Left renal cortex interstitium (tissue), 4 donors: ENCODE measurements around the gene DAPK1. TPM values are rescaled to one million over a fixed set of nuclear protein-coding genes. Genes with fewer than 3 reads are reported as not detected.

ENCODE experiments used
- DNase-seq, 4 donors: peaks; one replicate each; pipeline ENCODE4 v3.0.0-alpha.2; 2013; ENCODE audit warnings: low read depth in 4 of 4, low spot score in 2 of 4, missing footprints in 1 of 4
- polyA plus RNA-seq, 4 donors: library from polyadenylated mRNA; unstranded; fragments of 120-200 nt; gene quantifications; one replicate each; pipeline ENCODE4 v1.2.1, GENCODE V29; 2013; ENCODE audit not compliant: insufficient read length in 4 of 4

Gene DAPK1
- polyA plus RNA-seq, 4 donors: 58.5 to 91.7 (median 75.3) TPM

- DNase-seq: no peak
Observed at GRCh38 chr9:87701491-87701890, 203.8 kb downstream of the DAPK1 start.

DNA sequence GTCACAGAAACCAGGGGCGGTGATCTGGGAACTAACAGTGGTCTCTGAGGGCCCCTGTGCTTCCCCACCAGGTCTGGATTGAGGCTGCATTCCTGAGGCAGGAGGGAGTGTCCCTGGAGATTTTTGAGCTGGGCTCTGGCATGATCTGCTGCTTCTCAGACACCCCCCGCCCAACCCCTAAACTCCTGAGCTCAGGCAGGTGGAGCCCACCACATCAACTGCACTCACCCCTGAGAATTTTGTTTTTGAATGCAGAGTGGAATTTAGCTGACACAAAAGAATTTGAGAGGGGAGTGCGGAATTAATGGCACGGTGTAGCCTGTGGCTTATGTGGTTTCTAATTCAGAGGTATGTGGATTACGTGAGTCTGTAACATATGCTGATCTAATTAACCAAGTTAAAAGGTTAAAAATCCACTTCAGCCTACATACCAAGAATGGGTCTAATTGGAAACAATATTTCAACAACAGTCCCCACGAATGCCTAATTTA, 204.3 kb downstream of the DAPK1 start:
- DNase-seq: no peak

DNA sequence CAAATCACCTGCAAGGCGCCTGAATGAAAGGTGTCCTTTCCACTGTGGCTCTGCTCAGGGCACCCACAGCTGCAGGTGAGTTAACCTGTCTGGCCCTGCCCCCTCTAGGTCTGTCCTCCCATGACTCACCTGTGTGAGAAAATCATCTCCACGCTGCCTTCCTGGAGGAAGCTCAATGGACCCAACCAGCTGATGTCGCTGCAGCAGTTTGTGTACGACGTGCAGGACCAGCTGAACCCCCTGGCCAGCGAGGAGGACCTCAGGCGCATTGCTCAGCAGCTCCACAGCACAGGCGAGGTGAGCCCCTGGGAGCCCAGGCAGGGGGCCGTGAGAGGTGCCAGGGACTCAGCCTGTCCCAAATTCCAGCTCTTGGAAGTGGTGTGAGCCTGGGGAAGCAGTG, 205.3 kb downstream of the DAPK1 start:
- no peak for DNase-seq

GRCh38 chr9:87703636-87704276, 206.1 kb downstream of the DAPK1 start:
- DNase-seq: no peak

DNA sequence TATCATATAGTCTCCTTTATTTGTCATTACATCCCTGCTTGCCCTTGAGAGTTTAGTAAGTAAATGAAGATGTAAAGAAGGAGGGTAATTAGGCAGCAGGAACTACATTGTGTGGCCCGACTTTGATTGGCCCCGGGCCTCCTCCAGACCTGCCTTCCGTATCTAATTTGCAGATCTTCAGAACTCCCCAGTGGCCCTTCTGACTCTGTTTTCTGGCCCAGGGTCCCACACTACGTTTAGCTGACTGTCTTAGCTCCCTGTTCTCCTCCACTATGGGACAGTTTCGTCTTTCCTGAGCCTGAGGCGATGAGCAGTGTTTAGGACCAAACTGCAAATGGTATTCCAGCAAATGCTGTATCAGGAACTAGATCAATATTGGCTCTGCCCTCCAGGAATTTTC, 206.7 kb downstream of the DAPK1 start:
- DNase-seq: no peak

- no peak for DNase-seq
Observed at GRCh38 chr9:87706066-87706739, 208.5 kb downstream of the DAPK1 start.

DNA sequence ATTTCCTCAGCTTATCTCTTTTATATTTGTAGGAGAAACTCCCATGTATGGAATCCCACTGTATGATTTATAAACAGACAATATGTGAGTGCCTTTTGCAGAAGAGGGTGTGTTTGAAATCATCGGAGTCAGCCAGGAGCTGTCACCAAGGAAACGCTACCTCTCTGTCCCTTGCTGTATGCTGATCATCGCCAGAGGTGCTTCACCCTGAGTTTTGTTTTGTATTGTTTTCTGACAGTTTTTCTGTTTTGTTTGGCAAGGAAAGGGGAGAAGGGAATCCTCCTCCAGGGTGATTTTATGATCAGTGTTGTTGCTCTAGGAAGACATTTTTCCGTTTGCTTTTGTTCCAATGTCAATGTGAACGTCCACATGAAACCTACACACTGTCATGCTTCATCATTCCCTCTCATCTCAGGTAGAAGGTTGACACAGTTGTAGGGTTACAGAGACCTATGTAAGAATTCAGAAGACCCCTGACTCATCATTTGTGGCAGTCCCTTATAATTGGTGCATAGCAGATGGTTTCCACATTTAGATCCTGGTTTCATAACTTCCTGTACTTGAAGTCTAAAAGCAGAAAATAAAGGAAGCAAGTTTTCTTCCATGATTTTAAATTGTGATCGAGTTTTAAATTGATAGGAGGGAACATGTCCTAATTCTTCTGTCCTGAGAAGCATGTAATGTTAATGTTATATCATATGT, 210.3 kb downstream of the DAPK1 start:
- DNase-seq: no peak

DNA sequence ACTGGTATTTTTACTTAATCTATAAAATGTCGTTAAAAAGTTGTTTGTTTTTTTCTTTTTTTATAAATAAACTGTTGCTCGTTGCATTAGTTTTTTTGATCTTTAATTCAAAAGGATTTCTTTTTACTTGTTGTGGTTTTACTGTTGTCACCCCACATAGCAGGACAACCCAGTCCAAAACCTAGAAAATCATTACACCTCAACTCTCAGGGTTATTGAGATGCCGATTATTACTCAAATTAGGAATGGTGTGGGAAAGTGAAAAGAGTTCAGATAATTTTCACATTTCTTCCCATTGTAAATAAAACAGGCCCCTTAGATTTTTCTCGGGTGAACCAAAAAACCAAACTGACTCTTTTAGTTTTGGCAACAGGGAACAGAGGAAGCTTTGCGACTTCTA, 210.9 kb downstream of the DAPK1 start:
- DNase-seq: no peak

DNA sequence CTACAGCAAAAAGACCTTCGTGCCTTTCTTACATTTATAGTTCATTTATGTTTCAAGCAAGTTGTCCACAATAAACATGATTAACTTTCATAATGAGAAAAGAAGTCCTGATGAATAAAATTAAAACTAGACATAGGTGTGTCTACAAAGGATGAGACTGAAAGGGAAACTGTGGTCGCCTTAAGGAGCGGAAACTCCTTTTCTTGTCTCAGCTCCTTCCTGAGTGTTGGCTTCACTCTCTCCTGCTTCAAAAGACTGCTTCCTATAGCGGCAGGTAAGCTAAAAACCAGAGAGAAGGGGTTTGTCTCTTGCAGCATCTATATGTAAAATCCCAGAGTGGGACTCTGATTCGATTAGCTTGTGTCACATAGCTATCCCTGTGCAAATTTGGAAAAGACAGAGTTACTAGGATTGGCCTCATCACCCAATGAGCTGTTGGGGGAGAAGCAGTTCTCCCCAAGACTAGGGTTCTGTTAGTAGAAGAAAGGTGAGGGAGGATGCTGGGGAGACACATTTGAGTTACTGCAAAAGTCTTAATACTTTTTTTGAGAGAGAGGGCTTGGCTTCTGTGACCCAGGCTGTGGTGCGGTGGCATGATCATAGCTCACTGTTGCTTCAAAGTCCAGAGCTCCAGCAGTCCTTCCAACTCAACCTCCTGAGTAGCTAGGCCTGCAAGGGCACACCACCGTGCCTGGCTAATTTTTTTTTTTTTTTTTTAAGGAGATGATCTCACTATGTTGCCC, 211.5 kb downstream of the DAPK1 start:
- no peak for DNase-seq

GRCh38 chr9:87710443-87710842, 212.8 kb downstream of the DAPK1 start:
- no peak for DNase-seq

- no peak for DNase-seq
Observed at GRCh38 chr9:87711857-87712800, 214.5 kb downstream of the DAPK1 start.

GRCh38 chr9:87712801-87713277, 215.2 kb downstream of the DAPK1 start:
- DNase-seq: no peak

DNA sequence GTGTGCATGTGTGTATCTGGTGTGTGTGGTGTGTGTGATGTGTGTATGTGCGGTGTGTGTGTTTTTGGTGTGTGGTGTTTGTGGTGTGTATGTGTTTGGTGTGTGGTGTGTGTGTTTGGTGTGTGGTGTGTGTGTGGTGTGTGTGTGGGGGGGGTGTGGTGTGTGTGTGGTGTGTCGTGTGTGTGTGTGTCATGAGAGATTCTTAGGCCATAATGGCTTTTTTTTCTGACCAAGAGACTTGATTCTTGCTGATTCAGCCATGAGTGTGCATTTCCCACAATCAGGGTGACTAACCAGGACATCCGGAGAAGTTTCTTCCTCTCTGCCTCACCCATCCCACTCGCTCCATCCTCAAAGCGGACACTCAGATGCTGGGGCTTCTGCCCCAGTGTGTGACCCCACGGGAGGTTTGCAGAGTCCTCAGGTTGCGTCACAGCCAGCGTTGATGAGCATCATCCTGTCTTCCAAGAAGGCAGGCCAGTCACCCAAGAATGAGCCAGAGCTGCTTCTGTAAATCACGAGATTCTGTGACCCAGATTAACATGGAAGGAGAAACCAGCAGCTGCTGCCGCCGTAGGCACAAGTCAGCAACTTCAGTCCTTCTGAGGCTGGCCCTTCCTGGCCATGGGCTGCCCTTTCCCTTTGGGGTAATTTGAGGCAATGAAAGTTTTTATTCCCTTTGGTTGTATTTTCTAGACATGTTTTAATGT, 215.8 kb downstream of the DAPK1 start:
- no peak for DNase-seq

DNA sequence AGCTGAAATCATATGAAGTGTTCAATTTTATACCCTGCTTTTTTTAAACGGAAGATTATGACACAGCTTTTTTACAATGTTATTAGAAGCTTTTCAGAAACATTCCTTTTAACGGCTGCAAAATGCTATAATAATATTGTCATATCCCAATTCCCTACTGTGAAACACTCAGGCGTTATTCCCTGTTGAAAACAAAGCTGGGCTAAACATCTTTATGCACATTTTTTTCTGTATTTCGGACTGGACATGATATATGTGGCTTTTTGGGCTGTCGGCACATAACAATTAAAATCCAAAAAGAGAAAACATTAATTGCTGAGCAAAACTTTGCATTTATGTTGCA, 216.3 kb downstream of the DAPK1 start:
- no peak for DNase-seq

- DNase-seq: no peak
Observed at GRCh38 chr9:87714819-87715218, 217.2 kb downstream of the DAPK1 start.

DNA sequence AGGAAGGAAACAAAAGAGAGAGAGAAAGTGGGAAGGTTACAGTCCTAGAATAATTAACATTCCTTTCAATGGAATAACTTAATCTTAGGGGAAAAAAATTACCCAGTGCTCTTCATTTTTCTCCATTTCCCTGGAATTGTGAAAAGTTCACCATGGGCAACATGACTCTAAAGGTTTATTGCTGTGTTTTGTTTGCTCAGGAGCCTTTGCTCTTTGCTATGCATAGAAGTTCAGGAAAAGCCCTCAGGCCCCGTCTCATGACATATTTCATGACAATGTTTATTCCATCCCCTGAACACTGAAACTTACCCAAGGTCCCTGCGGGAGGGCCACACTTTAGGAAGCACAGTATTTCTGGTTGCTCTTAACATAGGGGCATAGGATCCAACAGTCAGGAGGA, 218.5 kb downstream of the DAPK1 start:
- DNase-seq: no peak

DNA sequence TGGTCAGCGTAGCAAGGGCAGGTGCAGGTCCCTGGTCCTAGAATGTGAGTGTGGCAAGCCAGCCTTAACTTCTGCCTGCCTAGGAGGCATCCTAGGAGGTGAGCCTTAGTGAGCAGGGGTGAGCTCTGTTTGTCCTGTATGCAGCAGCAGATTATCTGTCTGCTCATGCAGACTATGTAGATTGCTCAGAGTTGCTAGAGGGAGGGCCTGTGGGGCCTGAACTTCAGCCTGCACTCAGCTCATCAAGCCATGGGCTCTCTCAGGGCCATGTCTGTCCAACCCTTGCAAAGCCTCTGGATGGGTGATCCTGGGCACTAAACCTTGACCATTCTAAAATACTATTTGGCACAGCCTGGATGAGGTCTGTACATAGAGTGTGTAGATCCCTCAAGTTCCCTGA, 219.8 kb downstream of the DAPK1 start:
- DNase-seq: no peak

GRCh38 chr9:87718231-87718630, 220.6 kb downstream of the DAPK1 start:
- no peak for DNase-seq

GRCh38 chr9:87718852-87719612, 221.4 kb downstream of the DAPK1 start:
- DNase-seq: no peak
